ENCODE measurements around the gene HS3ST3A1. TPM values are rescaled to one million over a fixed set of nuclear protein-coding genes. Genes with fewer than 3 reads are reported as not detected.

The HS3ST3A1 gene
- total and polyA plus RNA-seq, 2 of the 8 experiments (the other 6 are each of a cell fraction or from before 2014, with no cell fraction given), result 5.4 to 5.7 TPM

DNA sequence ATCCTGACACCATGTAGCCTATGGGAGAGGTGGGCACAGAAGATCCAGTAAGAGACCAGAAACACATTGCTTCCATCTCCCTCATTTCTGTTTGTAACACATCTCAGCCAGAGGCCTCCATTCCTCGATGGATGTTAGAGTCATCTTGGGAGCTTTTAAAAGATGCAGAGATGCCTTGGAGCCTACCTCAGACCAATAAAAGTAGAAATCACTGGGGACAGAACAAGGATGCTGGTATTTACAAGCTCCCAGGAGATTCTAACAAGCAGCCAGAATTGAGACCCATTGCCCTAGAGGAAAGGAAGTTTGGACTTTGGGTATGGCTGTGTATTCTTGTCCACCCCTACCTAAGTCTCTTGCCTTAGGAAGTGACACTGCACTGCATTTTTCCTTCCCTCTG is 40.8 kb downstream of the HS3ST3A1 start:
- Histone ChIP-seq H3K23me2 (ENCODE audit: low read depth, low read length) (no peaks in the 10 kb centered on the region), H2AFZ (ENCODE audit: low read length) (no peak overlapping the region), H2BK12ac (ENCODE audit: low read depth, low read length) (no peak overlapping the region), H3K4ac (replicated peaks; ENCODE audit: insufficient read length, low read depth, low read length) (no peak overlapping the region), H3K56ac (replicated peaks; ENCODE audit: insufficient read length, low read depth, low read length) (no peak overlapping the region), H4K5ac (ENCODE audit: insufficient read length, low read depth, low read length) (no peak overlapping the region), H2BK15ac (ENCODE audit: low read length) (no peak overlapping the region), H2BK120ac (replicated peaks; ENCODE audit: low read depth, low read length) (no peak overlapping the region), H3K14ac (ENCODE audit: insufficient read length) (no peak overlapping the region), H3K27me3 (replicated peaks in 1 of 4; ENCODE audit: control insufficient read depth in 3 of 4, extremely low read depth in 1 of 4, insufficient read depth in 3 of 4, low read length in 3 of 4) (no peaks in the 10 kb centered on the region), H3K9ac (replicated peaks in 1 of 4; ENCODE audit: extremely low read depth in 1 of 4, low read depth in 3 of 4, low read length in 3 of 4) (no peak overlapping the region), H3K18ac (ENCODE audit: extremely low read depth, low read length) (no peak overlapping the region), H2AK5ac (ENCODE audit: low read depth, low read length) (no peak overlapping the region), H3K9me3 (ENCODE audit: insufficient read depth in 2 of 2, low read depth in 1 of 2, low read length in 1 of 2) (no peaks in the 10 kb centered on the region), H4K91ac (replicated peaks; ENCODE audit: insufficient read length, low read length) (no peak overlapping the region), H3K36me3 (ENCODE audit: control insufficient read depth in 2 of 4, insufficient read depth in 4 of 4, low read length in 3 of 4) (no peaks in the 10 kb centered on the region), H3K79me1 (ENCODE audit: low read depth, low read length) (no peaks in the 10 kb centered on the region), H3K4me2 (ENCODE audit: insufficient read depth in 1 of 2, low read depth in 2 of 2, low read length in 2 of 2) (no peak overlapping the region), H2BK20ac (ENCODE audit: low read length) (no peak overlapping the region), H4K20me1 (replicated peaks in 1 of 2; ENCODE audit: control insufficient read depth in 1 of 2, insufficient read depth in 2 of 2, low read length in 2 of 2) (no peaks in the 10 kb centered on the region), H3K79me2 (ENCODE audit: control insufficient read depth in 1 of 2, insufficient read depth in 2 of 2, low read length in 2 of 2) (no peaks in the 10 kb centered on the region), H3K4me3 (ENCODE audit: extremely low read depth in 1 of 4, insufficient read depth in 2 of 4, low read depth in 3 of 4, low read length in 4 of 4) (no peak overlapping the region), H4K8ac (ENCODE audit: extremely low read depth, insufficient read depth, low read length) (no peak overlapping the region), H3K23ac (ENCODE audit: insufficient read length) (no peak overlapping the region), H3K4me1 (replicated peaks in 1 of 4; ENCODE audit: control insufficient read depth in 3 of 4, insufficient read depth in 4 of 4, low read length in 3 of 4) (peaks cover 0 to 5% (median 0%) of the 10 kb centered on the region in 4 experiments; a peak in 1 of 7 replicates), H2BK5ac (ENCODE audit: low read depth, low read length) (no peak overlapping the region), H3K27ac (ENCODE audit: low read depth, low read length) (no peak overlapping the region)
- ChIA-PET CTCF (ENCODE audit: partially characterized antibody) (no interaction called here), POLR2A (ENCODE audit: partially characterized antibody) (interaction anchor here (1.4 kb wide), 1 partner anchor 15 kb away, joined by 5 read pairs; no protein-coding TSS in a partner anchor)
- DNase-seq (ENCODE audit: low read depth in 1 of 2, low spot score in 2 of 2) (no peak), FAIRE-seq (no peak)
- WGBS, 2 experiments (ENCODE audit: extremely low coverage in 1 of 2, insufficient coverage in 1 of 2, insufficient read length in 1 of 2, insufficient replicate concordance in 2 of 2, low coverage in 1 of 2, low lambda C conversion rate in 2 of 2, missing lambda C conversion rate in 1 of 2), result 95% methylated on average over 1 of the region's 1 CpG; no CpG with 5 or more reads in 1 of the 2 experiments
- TF ChIP-seq JUN (IDR thresholded peaks at IDR 0.05; ENCODE audit: low read depth, low read length), result no peak
- no peak for TF ChIP-seq GABPA (IDR thresholded peaks at IDR 0.05; ENCODE audit: borderline replicate concordance, insufficient read depth, low read length)
- TF ChIP-seq EP300 (IDR thresholded peaks at IDR 0.05; ENCODE audit: borderline replicate concordance in 1 of 2, low read depth in 2 of 2, low read length in 2 of 2), result no peak
- no peak for TF ChIP-seq RBBP5 (IDR thresholded peaks at IDR 0.05; ENCODE audit: borderline replicate concordance, low read depth, low read length)
